K562 (cell line): ENCODE results near the gene LEO1. TPM values are rescaled to one million over a fixed set of nuclear protein-coding genes. Genes with fewer than 3 reads are reported as not detected.

Source experiments
- CREB5 ChIP-seq: fragments of 250-450 bp; sonication (Bioruptor Pico); IDR thresholded peaks from 2 replicates; pipeline ENCODE4 v1.5.0; 2020; ENCODE audit warnings: mild to moderate bottlenecking
- CTCFL ChIP-seq: IDR thresholded peaks from 2 replicates; pipeline ENCODE4 v1.6.1; 2011; ENCODE audit warnings: borderline replicate concordance, low read depth, mild to moderate bottlenecking, moderate library complexity, low read length; ENCODE audit not compliant: insufficient read depth, poor library complexity, severe bottlenecking
- E2F5 ChIP-seq: sonication (generic); formaldehyde crosslinking; IDR thresholded peaks from 2 replicates; pipeline ENCODE4 v1.8.0; 2022; ENCODE audit warnings: mild to moderate bottlenecking, missing genetic modification reagents
- FOXO4 ChIP-seq: fragments of 450-650 bp; formaldehyde crosslinking; IDR thresholded peaks from 2 replicates; pipeline ENCODE4 v1.4.0; 2020; ENCODE audit warnings: mild to moderate bottlenecking, moderate library complexity
- HDAC2 ChIP-seq: fragments of 450-650 bp; IDR thresholded peaks from 2 replicates; pipeline ENCODE4 v1.6.1; 2016; ENCODE audit warnings: mild to moderate bottlenecking
- HMG20A ChIP-seq: fragments of 450-650 bp; formaldehyde crosslinking; conservative IDR thresholded peaks from 2 replicates; pipeline ENCODE4 v1.4.0; 2020; ENCODE audit warnings: mild to moderate bottlenecking, mixed read lengths
- HNRNPLL ChIP-seq: fragments of 200-400 bp; formaldehyde crosslinking; IDR thresholded peaks from 2 replicates; pipeline ENCODE4 v1.6.1; 2017; ENCODE audit warnings: low read length, low read depth, mild to moderate bottlenecking; ENCODE audit not compliant: poor library complexity, severe bottlenecking
- KLF1 ChIP-seq: fragments of 450-650 bp; IDR thresholded peaks from 2 replicates; pipeline ENCODE4 v1.6.1; 2016; ENCODE audit warnings: missing genetic modification characterization, missing compliant biosample characterization
- MBD2 ChIP-seq: sonication (generic); IDR thresholded peaks from 2 replicates; pipeline ENCODE4 v1.6.1; 2016; ENCODE audit warnings: low read depth, borderline replicate concordance
- NCOA1 ChIP-seq: fragments of 450-650 bp; IDR thresholded peaks from 2 replicates; pipeline ENCODE4 v1.6.1; 2016; ENCODE audit warnings: low read depth
- SMAD3 ChIP-seq: fragments of 450-650 bp; formaldehyde crosslinking; conservative IDR thresholded peaks from 2 replicates; pipeline ENCODE4 v1.4.0; 2020; ENCODE audit warnings: mild to moderate bottlenecking
- TEAD2 ChIP-seq: fragments of 450-650 bp; IDR thresholded peaks from 2 replicates; pipeline ENCODE4 v1.6.1; 2016; ENCODE audit warnings: missing genetic modification characterization, control low read depth, missing compliant biosample characterization
- YY1 ChIP-seq, 3 experiments: IDR thresholded peaks; 2 replicates each; pipeline ENCODE4 v1.6.1; 2011; ENCODE audit warnings: low read length in 2 of 3, mild to moderate bottlenecking in 2 of 3, moderate library complexity in 2 of 3, borderline replicate concordance in 1 of 3, control low read depth in 1 of 3, low read depth in 1 of 3; ENCODE audit not compliant: insufficient read depth in 3 of 3, insufficient replicate concordance in 2 of 3, control insufficient read depth in 1 of 3, insufficient read length in 1 of 3; ENCODE audit errors: extremely low read depth in 1 of 3
- ZBTB9 ChIP-seq: fragments of 450-650 bp; formaldehyde crosslinking; IDR thresholded peaks from 2 replicates; pipeline ENCODE4 v1.4.0; 2020; ENCODE audit warnings: mild to moderate bottlenecking, moderate library complexity
- ZNF134 ChIP-seq: fragments of 250-450 bp; sonication (Bioruptor Pico); conservative IDR thresholded peaks from 2 replicates; pipeline ENCODE4 v1.4.0; 2020
- ZNF280B ChIP-seq: fragments of 250-450 bp; sonication (Bioruptor Pico); IDR thresholded peaks from 2 replicates; pipeline ENCODE4 v1.5.1; 2021; ENCODE audit warnings: mild to moderate bottlenecking
- ZNF444 ChIP-seq: fragments of 250-450 bp; sonication (Bioruptor Pico); IDR thresholded peaks from 2 replicates; pipeline ENCODE4 v1.4.0; 2020; ENCODE audit warnings: mild to moderate bottlenecking, moderate library complexity
- ZSCAN32 ChIP-seq: fragments of 450-650 bp; formaldehyde crosslinking; IDR thresholded peaks from 2 replicates; pipeline ENCODE4 v1.4.0; 2020; ENCODE audit warnings: mild to moderate bottlenecking, moderate library complexity
- polyA plus RNA-seq, 8 experiments: library from polyadenylated mRNA; depleted of rRNA in 4 of 8; stranded (reverse) in 5 of 8; unstranded in 3 of 8; fragments of >200 nt; fragmentation: Nextera tagmentation in 2 of 8; fragmentation: Illumina TruSeq in 1 of 8; extraction: Ambion mirVana in 2 of 8; extraction: Trizol in 1 of 8; gene quantifications; 2 replicates each; pipeline versions ENCODE4 v1.2.1 to v1.2.3, GENCODE V29; 2011 to 2014; ENCODE audit warnings: inconsistent platforms in 1 of 8, missing spikeins in 1 of 8
- total RNA-seq, 7 experiments: library from RNA; depleted of rRNA in 6 of 7; stranded (reverse); fragments of >200 nt in 6 of 7; fragmentation: Illumina TruSeq in 2 of 7; extraction: Trizol in 2 of 7; gene quantifications; 2 replicates each; pipeline versions ENCODE4 v1.2.1 to v1.2.3, GENCODE V29; 2011 to 2021; ENCODE audit warnings: low replicate concordance in 1 of 7

LEO1 gene
- total and polyA plus RNA-seq, 9 of the 15 experiments (the other 6 are each of a cell fraction or from before 2014, with no cell fraction given) = 8.4 to 48.3 (median 37.9) TPM

- TF ChIP-seq CTCFL (no peak), ZBTB9 (CRISPR knock-in tag) (no peak; the same call in 1 of the 2 replicates), MBD2 (no peak), HDAC2 (no peak), CREB5 (CRISPR knock-in tag) (no peak), HMG20A (CRISPR knock-in tag) (no peak), YY1 (IDR thresholded peaks at IDR 0.05; ENCODE audit: borderline replicate concordance in 1 of 3, control insufficient read depth in 1 of 3, extremely low read depth in 1 of 3, insufficient read depth in 3 of 3, insufficient read length in 1 of 3, insufficient replicate concordance in 2 of 3, low read depth in 1 of 3, low read length in 2 of 3) (peak in 1 of 3 experiments; percentile 52), KLF1 (tag) (peak; percentile 88), ZNF280B (CRISPR knock-in tag) (no peak), ZNF134 (CRISPR knock-in tag) (no peak), NCOA1 (no peak), E2F5 (CRISPR knock-in tag) (no peak), ZSCAN32 (CRISPR knock-in tag) (no peak), ZNF444 (CRISPR knock-in tag) (no peak), HNRNPLL (peak; percentile 53), FOXO4 (no peak), SMAD3 (no peak), TEAD2 (tag) (no peak)
These were observed 48.0 kb upstream of the LEO1 start (continued) for GRCh38 chr15:52019394-52020220.
